NCI-H2196 (cell line): Measurements from ENCODE around the gene COLEC12.
"Not testable (repeated sequence)": the region's sequence is repeated elsewhere in the genome, so short reads cannot be mapped to it uniquely, and the experiment has no call there.

Source experiments
- DNase-seq: peaks from one replicate; lab custom pipeline; 2025; ENCODE audit not compliant: unreplicated experiment; lab: John Stamatoyannopoulos, UW

The COLEC12 gene

DNA sequence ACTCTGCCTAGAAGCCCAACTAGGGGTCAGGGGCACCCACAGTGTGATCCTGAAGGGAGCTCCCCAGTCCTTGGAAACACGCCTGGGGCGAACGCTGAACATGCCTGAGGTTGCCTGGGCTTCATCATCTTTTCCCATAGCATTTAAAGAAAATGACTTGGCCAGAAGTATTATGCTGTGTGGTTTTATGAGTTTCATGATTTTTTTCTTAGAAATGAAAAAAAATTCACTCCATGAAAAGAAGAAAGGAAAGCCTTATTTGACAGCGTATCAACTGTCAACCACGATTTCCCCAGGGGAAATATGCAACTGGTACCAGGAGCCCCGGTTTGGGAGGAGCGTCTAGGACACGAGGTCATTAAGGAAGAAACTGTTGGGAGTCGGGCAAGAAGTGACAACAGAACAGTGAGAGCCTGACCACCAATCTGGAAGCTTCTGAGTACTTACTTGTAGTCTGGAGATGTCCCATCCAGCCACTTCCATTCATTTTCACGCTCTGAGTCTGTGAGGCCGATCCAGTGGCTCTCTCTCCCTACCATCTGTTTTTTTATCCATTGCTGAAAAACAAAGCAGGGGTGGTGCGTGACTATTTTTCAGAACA, 169.2 kb downstream of the COLEC12 start:
- DNase-seq, result no peak

DNA sequence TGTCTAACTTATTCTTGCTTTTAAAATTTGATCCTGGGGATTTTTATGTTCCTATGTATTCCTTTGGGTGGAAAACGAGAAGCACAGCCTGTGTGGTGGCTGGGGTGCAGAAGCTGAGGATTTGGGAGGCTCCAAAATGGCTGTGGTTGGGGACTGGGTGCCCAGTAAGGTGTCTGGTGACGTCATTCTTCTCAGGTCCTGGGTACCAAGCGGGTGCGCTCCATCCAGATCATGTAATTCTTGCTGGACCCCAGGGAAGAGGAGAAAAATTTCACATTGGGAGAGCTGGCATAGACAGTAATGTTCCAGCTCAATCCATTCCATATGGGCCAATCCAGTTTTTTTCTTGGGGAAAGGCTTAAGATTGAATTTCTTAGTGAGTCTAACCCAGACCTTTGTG, 171.6 kb downstream of the COLEC12 start:
- DNase-seq, result no peak

DNA sequence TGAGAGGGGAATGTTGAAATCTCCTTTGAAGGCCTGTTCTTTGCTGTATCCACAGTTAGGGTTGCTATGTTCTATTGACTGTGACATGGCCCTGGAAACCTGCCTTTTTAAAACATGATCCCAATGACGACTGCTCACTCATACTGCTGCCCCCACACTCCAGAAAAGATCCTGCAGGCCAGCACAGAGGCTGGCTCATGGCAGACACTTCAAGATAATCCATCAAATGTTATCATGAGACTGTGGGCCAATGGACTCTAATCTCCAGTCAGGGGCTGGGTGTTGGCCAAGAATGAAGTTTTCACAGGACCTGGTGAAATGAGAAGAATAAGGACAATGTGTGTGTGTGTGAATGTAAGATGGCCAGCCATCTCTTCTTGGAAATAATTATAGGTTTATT, 173.7 kb downstream of the COLEC12 start:
- no peak for DNase-seq

DNA sequence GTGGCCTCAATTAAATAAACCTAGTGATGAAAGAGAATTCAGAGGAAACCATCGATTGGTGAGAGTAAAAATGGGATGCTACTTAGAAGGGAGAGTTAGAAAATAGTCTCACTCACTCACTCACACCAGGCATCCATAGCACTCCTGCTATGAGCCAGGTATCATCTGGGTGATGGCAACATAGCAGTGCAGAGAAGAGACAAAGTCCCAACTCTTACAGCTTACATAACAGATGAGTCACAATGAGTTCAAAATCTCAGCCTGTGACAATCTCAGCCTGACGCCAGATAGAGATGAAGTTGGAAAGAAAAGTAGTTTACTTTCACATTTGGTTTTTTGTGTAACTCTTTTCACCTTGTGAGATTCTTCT, 177.3 kb downstream of the COLEC12 start:
- DNase-seq, result no peak

DNA sequence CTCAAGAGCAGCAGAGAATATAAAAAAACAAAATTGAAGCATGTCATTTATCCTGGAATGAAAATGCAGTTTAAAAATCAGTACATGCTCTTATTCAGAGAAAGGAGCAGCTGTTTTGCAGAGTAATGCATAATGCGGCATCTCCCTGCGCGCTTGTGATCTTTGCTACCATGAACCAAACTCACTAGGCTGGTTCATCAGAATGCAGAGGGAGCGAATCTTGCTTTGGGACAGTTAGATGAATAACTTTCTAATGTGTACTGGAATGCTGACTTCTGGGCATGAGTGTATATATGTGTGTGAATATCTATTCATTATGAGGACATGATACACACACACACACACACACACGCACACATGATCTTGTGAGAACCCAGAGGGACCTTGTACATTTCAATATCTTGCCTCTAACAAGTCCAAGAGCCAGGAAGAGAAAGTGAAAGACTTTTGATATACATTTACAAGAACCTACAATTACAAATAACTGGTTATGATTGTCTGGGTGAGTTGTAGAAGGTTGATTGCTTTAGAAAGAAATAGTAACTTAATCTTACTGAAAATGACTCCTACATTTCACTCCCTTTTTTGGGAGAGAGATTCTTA, 178.5 kb downstream of the COLEC12 start:
- no peak for DNase-seq

DNA sequence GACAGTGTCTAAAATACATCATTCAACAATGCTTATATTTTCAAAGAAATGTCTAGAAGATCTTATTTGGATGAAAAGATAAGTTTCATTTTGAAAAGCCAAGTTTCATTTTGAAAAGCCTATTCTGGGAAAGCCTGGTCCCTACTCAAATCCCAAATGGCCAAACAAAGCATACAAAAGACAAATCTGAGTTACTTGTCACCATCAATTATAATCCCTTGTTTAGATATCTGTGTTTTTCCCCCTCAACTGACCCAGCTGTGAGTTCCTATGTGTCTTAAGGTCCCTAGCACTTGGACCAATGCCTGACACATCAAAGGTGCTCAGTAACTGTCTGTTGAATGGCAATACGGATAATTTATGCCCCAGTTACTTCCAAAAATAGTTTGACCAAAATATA, 180.3 kb downstream of the COLEC12 start:
- DNase-seq, result no peak

DNA sequence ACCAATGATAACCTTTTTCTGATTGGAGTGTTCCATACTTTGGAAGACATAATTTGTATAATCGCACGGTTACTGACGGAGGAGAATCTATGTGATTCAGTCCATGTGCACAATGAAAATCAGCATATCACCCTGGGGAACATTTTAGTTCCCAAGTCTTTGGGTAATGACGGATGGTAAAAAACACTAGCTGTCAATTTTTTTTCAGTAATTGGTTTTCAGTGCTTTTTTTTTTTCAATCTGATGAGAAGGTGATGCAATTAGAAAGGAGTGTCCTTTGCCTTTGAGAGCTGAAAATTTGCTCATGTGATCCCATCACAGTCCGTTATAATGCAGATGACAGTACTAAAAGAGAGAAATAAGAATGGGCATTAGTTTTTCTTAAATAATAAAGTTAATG, 180.8 kb downstream of the COLEC12 start:
- no peak for DNase-seq

DNA sequence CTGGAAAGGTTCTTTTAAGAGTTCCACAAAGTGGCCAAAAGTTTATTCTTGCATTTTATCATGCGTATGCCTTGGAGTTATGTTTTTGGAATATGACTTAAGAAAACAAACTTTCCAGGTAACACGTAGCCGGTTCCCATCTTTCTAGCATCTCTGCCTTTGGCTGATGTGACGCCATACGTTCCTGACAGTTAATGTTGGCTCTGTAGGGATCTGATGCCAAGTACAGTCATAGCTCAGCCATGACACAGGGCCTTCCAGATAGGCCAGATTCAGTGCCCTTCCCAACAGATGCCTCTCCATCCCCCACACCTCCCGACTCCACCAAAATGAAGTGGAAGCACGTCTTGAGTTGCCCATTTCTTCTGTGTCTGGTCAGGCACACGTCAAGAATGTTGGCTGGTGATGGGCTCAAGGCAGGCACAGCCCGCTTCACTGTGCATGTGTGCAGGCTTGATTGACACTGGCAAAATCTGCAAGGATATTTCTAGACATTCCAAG, 181.7 kb downstream of the COLEC12 start:
- DNase-seq, result no peak

DNA sequence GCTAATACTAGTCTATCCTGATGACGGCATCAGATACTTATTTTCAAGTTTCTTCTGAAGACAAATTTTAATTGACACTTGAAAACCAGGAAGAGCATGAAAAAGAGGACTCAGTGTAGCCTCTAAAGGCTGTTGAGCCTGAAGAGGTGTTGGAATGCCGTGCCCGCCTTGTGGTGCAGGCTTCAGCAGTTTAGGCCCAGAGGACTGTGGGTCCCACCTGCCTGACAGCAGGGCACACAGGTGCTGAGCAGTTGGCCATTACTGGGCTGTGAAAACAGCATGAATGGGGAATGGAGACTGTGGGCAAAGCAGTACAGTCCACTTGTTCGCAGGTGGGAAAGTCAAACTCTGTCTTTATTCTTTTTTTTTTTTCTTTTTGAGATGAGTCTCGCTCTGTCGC, 182.9 kb downstream of the COLEC12 start:
- no peak for DNase-seq

DNA sequence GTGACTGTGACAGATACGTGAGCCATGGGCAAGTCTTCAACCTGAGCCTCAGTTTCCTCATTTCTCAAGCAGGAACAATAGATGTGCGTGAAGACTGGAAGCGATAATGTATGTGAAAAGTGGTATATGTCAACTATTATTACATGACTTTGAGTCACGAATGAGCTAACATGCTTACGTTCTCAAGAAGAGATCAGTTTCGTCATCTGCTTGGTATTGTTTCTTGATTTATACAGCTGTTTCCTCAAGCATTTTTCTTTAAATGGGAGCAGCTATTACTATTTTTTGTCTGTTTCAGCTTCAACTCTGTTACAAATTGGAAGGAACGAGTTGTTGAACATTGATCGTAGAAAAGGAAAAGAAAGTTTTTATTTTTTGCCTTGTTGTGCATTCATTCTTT, 184.1 kb downstream of the COLEC12 start:
- no peak for DNase-seq

DNA sequence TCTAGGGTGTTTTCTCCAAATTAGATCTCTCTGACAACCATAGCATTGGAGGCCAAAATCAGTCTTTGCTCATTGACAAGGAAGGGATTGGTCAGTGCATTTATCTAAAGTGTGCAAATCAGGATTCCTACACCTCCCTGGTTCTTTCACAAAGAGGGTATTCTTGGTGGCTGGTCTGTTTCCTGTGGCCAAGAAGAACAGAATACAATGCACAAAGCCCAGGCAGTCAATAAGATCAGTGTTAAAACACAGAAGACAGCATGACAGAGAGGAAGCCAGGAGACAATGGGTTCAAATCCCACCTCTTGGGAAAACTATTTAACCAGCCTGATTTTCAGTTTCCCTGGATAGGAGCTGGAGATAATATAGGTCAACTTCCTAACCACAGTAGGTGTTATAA, 186.6 kb downstream of the COLEC12 start:
- no peak for DNase-seq

DNA sequence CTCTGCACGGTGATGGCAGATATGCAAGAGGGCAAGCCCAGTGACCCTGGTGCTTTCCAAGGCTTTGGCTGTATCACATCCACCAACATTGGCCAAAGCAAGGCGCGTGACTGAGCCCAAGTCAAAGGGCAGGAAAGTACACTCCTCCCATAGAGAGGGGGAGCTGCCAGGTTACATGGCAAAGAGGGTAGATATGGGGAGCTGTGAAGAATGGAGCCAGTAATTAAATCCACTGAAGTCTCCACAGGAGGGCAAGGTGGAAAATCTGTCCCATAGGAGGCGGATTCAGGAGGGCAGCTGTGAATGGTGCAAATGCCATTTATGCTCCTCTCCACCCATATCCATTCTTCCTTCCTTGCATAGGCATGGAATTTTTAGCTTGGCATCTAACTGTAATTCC, 188.1 kb downstream of the COLEC12 start:
- no peak for DNase-seq

DNA sequence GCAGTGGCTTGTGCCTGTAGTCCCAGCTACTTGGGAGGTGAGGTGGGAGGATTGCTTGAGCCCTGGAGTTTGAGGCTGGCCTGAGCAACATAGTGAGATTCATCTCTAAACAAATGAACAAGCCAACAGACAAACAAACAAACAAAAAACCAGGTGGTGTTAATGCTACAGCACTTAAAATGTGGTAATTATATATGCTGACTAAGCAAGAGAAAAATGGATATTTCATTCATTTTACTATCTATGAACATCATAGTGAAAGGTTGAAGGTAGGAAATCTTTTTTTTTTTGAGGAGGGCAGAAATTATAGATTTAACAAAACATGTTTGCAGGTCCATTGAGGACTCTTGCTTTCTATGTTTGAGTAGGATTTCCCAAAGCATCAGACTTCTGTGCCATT, 190.5 kb downstream of the COLEC12 start:
- DNase-seq, result no peak

DNA sequence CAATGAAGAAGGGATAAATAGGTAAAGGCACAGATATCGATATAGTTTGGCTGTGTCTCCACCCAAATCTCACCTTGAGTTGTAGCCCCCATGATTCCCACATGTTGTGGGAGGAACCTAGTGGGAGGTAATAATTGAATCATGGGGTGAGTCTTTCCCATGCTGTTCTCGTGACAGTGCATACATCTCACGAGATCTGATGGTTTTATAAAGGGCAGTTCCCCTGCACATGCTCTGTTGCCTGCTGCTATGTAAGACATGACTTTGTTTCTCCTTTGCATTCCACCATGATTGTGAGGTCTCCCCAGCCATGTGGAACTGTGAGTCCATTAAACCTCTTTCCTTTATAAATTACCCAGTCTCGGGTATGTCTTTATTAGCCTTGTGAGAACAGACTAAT, 192.4 kb downstream of the COLEC12 start:
- DNase-seq, result not testable (repeated sequence)

DNA sequence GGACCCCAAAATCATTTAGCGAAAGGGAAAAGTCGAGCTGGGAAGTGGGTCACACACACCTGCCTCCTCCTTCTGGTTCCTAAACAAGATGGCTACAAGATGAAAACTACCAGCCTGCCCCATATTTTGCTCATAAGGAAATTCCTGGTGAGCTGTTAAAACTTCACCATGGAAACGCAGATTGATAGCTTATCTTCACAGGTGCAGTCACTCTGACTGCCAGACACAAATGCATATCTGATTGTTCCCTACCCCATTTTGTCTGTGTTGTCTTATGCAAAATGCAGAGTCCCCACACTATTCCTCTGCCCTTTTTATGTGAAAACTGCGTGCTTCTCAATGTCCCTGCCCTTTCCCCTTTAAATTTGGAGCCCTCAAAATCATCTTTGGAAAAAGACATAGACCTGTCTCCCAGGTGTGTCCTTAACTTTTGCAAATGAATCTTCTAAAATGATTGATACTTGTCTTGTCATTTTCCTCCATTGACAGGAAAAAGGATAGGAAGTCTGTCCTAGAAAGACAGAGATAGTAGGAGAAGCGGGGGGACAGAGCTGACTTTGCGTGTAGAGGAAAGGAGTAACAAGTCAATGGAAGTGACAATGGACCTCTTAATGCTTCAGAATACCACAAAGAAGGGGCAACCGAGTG, 193.8 kb downstream of the COLEC12 start:
- no peak for DNase-seq

DNA sequence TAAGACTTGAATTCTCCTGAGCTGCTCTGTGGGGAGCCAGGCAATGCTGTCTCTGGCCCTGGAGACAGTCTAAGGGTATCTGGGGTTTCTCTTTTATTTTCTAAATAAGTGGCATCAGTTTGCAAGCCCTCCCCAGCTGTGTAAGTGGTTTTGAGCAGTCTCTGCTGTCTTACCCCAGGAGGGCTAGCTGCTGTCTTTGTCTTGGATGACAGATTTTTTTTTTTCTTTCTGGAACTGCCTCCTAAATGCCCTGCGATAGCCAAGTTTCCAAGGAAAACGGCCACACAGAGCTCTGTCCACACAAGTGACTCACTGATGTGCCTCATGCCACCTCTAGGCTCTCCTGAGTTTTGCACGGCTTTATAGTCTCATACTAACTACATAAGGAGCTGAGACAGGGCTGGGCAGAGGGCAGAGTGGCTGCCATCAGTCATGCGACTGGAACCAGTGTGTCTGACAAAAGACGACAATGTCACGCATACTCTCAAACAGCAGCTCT, 195.4 kb downstream of the COLEC12 start:
- no peak for DNase-seq

DNA sequence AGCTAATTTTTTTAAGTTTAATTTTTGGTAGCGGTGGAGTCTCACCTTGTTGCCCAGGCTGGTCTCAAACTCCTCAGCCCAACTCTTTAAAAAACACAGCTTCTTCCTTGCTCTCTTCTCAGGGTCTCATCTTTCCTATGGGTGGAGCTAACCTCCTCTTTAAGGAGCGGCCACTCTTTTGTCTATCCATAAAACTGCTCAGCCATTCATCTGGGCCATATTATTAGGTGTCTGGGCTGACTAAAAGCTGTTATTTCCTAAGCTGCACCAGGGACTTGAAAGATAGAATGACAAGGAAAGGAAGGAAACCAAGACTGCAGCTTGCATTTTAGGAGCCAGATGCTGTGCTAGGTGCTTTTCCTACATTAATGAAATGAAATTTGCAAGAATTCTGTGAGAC, 196.9 kb downstream of the COLEC12 start:
- no peak for DNase-seq

DNA sequence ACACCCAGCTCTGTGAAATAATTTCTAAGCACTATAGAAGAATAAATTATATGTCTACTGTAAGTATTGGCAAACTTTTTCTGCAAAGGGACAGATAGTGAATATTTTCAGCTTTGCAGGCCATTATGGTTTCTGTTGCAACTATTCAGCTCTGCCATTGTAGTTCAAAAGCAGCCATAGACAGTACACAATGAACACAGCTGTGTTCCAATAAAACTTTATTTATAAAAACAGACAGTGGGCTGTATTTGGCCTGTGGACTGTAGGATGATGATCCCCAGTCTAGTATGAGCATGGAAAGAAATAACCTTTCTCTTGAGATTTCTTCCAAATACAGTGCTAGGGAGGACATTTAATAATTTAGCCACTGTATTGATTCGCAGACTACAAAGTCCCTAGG, 197.5 kb downstream of the COLEC12 start:
- no peak for DNase-seq

DNA sequence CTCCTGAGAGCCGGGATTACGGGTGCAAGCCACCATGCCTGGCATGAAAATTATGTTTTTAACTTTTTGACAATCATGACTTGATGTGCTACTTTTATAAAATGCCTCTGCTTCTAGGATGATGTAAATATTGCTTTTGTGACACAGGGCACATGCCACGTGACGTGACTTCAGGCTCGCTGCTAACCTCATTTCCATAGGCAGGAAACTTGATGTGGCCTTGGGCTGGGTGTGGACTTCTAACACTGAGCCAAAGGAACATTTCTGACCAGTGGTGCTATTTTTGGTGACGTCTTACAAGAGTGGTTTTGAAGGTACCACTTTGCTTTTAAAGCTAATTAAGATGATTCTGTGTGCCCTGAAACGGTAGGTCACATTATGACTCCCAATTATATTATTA, 198.4 kb downstream of the COLEC12 start:
- DNase-seq, result no peak

DNA sequence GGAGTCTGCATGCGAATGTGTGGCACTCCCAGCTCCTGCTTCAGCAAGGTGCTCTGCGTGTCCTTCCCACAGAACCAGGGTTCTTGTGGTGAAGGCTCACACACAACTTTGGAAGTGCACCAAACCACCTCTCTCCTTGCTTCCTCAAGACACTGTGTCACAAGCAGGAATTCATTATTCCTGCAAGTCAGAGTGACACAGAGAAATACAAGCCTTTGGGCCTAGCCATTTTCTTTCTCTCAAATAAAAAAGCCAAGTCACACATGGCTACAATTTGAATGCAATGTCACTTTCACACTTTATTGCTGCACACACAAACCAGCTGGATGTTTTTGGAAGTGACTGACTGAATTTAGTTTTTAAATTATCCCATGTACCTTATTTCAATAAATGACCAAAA, 202.6 kb downstream of the COLEC12 start:
- no peak for DNase-seq

DNA sequence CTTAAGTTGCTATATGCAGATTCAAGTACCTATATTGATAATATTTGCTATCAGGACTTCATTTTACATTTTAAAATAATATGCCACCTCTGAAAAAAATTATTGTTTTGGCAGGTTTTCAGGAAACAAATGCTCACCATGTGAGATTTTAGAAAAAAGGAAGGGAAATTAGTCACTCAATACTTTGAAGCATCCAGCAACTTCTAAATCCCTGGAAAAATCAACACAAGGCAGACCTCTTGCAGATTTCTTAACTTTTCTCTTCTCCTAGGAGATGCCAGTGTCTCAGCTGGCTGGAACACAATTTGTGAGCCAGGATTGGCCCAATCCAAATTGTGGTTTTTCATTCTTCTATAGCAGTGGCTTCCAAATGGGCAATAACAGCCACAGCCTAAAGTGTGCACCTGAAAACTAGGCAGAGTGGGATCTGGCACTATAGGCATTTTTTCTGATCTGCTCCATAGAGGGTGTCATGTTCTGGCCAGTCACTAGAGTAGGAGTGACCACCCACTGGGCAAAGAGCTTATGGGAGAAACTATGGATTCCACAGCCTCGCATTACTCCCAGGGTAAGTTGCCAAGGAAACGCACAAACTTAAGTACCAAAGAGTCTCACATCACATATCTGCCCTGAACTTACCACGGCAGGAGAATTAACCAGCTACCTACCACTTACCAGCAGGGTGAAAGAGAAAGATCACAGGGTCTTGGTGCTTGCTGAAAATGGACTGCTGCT, 204.6 kb downstream of the COLEC12 start:
- no peak for DNase-seq

DNA sequence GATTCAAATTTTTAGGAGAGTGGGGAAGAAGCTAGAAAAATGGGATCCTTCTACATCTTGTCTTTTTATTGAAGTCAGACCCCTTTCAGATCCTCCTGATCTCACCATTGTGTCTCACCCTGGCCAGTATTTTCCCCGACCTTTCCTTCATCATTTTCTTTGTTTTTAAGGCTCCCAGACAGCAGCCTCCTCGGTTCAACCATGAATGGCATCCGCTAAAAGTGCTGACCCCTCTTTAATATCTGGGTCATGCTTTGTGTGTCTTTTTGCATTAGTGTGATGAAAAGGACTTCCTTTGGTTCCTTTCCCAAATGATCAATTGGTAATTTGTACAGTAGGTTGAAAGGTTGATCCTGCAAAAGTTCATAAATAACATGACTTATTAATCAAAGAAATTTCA, 205.9 kb downstream of the COLEC12 start:
- DNase-seq, result no peak
